ENCODE measurements around the gene IRF9. TPM values are rescaled to one million over a fixed set of nuclear protein-coding genes. Genes with fewer than 3 reads are reported as not detected.

Gene IRF9
- total and polyA plus RNA-seq, 2 of the 13 experiments (the other 11 are each of a cell fraction or from before 2014, with no cell fraction given) = 14.9 to 49.7 TPM

DNA sequence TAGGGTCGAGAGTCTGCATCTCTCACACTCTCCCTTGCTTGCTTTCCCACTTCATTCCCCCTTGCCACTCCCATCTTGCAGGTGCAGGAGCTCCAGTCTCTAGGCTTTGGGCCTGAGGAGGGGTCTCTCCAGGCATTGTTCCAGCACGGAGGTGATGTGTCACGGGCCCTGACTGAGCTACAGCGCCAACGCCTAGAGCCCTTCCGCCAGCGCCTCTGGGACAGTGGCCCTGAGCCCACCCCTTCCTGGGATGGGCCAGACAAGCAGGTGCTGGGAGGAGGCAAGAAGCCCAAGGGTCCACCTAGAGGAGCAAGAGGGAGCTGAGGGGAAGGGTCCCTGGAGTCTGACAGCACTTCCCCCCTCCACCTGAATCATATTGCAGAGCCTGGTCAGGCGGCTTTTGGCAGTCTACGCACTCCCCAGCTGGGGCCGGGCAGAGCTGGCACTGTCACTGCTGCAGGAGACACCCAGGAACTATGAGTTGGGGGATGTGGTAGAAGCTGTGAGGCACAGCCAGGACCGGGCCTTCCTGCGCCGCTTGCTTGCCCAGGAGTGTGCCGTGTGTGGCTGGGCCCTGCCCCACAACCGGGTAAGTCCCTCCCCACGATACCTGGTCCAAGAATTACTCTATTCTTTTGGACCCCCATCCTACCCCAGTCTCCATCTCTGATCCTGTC is 9.5 kb upstream of the IRF9 start (continued):
- TF ChIP-seq ZNF580 (CRISPR knock-in tag; IDR thresholded peaks at IDR 0.05; ENCODE audit: borderline replicate concordance, low read depth) (no peak), ZNF576 (CRISPR knock-in tag; IDR thresholded peaks at IDR 0.05) (no peak), HIVEP1 (CRISPR knock-in tag; IDR thresholded peaks at IDR 0.05) (0 out of 2 replicates have a peak, but pooled peaks have one; percentile 18), HBP1 (CRISPR knock-in tag; IDR thresholded peaks at IDR 0.05; ENCODE audit: low read depth) (no peak), CBX5 (CRISPR knock-in tag; IDR thresholded peaks at IDR 0.05; ENCODE audit: borderline replicate concordance) (no peak), ZNF687 (CRISPR knock-in tag; IDR thresholded peaks at IDR 0.05) (peak; percentile 5; the same call in 1 of the 2 replicates), ZNF138 (CRISPR knock-in tag; IDR thresholded peaks at IDR 0.05; ENCODE audit: low read depth) (no peak), SAP130 (CRISPR knock-in tag; IDR thresholded peaks at IDR 0.05; ENCODE audit: low read depth) (no peak), PLRG1 (conservative IDR thresholded peaks at IDR 0.05) (no peak), ZNF775 (CRISPR knock-in tag; IDR thresholded peaks at IDR 0.05; ENCODE audit: borderline replicate concordance) (no peak), ZNF563 (CRISPR knock-in tag; IDR thresholded peaks at IDR 0.05) (peak; percentile 48; the same call in 1 of the 2 replicates), MTA1 (CRISPR knock-in tag; IDR thresholded peaks at IDR 0.05; ENCODE audit: borderline replicate concordance) (peak; percentile 49; the same call in 1 of the 2 replicates), STAT5B (CRISPR knock-in tag; IDR thresholded peaks at IDR 0.05) (no peak), MYPOP (CRISPR knock-in tag; IDR thresholded peaks at IDR 0.05) (no peak), THAP9 (CRISPR knock-in tag; IDR thresholded peaks at IDR 0.05; ENCODE audit: borderline replicate concordance) (no peak; the same call in 1 of the 2 replicates), RBFOX2 (IDR thresholded peaks at IDR 0.05; ENCODE audit: low read depth, low read length) (peak; percentile 57), ZFP36L1 (CRISPR knock-in tag; IDR thresholded peaks at IDR 0.05) (no peak), NFKB2 (CRISPR knock-in tag; IDR thresholded peaks at IDR 0.05; ENCODE audit: borderline replicate concordance) (no peak; the same call in 1 of the 2 replicates)

All from HepG2 (cell line).